Peyer's patch (tissue), 4 donors: ENCODE results near the gene KRTAP5-6.

Experiments
- POLR2A ChIP-seq, 2 donors: fragments of 450-650 bp; IDR thresholded peaks; one replicate each; pipeline ENCODE4 v1.5.1; 2017; ENCODE audit warnings: antibody characterized with exemption in 2 of 2, mild to moderate bottlenecking in 2 of 2, moderate library complexity in 2 of 2
- TF ChIP-seq, protein P1 (sequence below), 6 experiments: fragments of 450-650 bp in 4 of 6; fragments of 200-600 bp in 2 of 6; sonication (generic) in 1 of 6; IDR thresholded peaks; one replicate each; pipeline ENCODE4 v1.5.1; 2017 to 2019; ENCODE audit warnings: antibody characterized with exemption in 6 of 6, mild to moderate bottlenecking in 3 of 6, moderate library complexity in 1 of 6

- TF ChIP-seq POLR2A (IDR thresholded peaks at IDR 0.05), result no peak
- TF ChIP-seq, protein P1, sequence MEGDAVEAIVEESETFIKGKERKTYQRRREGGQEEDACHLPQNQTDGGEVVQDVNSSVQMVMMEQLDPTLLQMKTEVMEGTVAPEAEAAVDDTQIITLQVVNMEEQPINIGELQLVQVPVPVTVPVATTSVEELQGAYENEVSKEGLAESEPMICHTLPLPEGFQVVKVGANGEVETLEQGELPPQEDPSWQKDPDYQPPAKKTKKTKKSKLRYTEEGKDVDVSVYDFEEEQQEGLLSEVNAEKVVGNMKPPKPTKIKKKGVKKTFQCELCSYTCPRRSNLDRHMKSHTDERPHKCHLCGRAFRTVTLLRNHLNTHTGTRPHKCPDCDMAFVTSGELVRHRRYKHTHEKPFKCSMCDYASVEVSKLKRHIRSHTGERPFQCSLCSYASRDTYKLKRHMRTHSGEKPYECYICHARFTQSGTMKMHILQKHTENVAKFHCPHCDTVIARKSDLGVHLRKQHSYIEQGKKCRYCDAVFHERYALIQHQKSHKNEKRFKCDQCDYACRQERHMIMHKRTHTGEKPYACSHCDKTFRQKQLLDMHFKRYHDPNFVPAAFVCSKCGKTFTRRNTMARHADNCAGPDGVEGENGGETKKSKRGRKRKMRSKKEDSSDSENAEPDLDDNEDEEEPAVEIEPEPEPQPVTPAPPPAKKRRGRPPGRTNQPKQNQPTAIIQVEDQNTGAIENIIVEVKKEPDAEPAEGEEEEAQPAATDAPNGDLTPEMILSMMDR (IDR thresholded peaks at IDR 0.05), result no peak
Observed at GRCh38 chr11:1659506-1659905, 37.5 kb upstream of the KRTAP5-6 start.
